ENCODE data around the gene SLC35B2.

GRCh38 chr6:44235269-44235668 lies 22.1 kb downstream of the SLC35B2 start:
- TF ChIP-seq CTCF (IDR thresholded peaks at IDR 0.05) (no peak), SIN3A (IDR thresholded peaks at IDR 0.05; ENCODE audit: borderline replicate concordance, insufficient read depth, low read depth, low read length) (no peak), POLR2AphosphoS5 (IDR thresholded peaks at IDR 0.05; ENCODE audit: low read depth, low read length) (no peak), REST (IDR thresholded peaks at IDR 0.05; ENCODE audit: insufficient read depth in 1 of 2, low read depth in 2 of 2, low read length in 1 of 2) (no peak)

Measured in Panc1 (cell line).